Panc1 (cell line): Measurements from ENCODE around the gene RANBP1. TPM values are rescaled to one million over a fixed set of nuclear protein-coding genes. Genes with fewer than 3 reads are reported as not detected.

ENCODE experiments used
- ATAC-seq: fragments of 200-7000 bp; cut with Tn5 transposase; 2 replicates; pipeline ENCODE4 v1.9.1; 2020; ENCODE audit warnings: mild to moderate bottlenecking, moderate library complexity
- BruUV-seq: library from RNA; stranded (reverse); fragments of 400-500 nt; replicated peaks from 2 replicates; lab custom pipeline; 2021; lab: Mats Ljungman, UMichigan
- CTCF ChIA-PET: fragments of 300-600 bp; sonication (Branson Sonifier 250); formaldehyde crosslinking; loops from one replicate; lab custom pipeline; 2022; ENCODE audit warnings: antibody characterized with exemption; lab: Charles Lee
- POLR2A ChIA-PET: fragments of 300-600 bp; sonication (Branson Sonifier 250); formaldehyde crosslinking; loops from one replicate; lab custom pipeline; 2022; ENCODE audit warnings: antibody characterized with exemption; lab: Charles Lee
- DNase-seq: peaks from one replicate; pipeline ENCODE4 v3.0.0-alpha.2; 2010; ENCODE audit warnings: low read depth, low spot score
- H3K27ac ChIP-seq: 2 replicates; pipeline ENCODE4 v1.5.1; 2011; ENCODE audit warnings: mild to moderate bottlenecking, low read length, inconsistent platforms
- H3K27me3 ChIP-seq: fragments of 200-500 bp; sonication (Bioruptor generic); 2 replicates; pipeline ENCODE4 v1.6.0; 2014; ENCODE audit warnings: low read length, inconsistent platforms; ENCODE audit not compliant: control insufficient read depth, insufficient read depth
- H3K36me3 ChIP-seq: fragments of 200-500 bp; sonication (Bioruptor generic); 2 replicates; pipeline ENCODE4 v1.5.1; 2014; ENCODE audit warnings: inconsistent platforms, mild to moderate bottlenecking, low read length, moderate library complexity; ENCODE audit not compliant: control insufficient read depth, insufficient read depth
- H3K4me1 ChIP-seq: 2 replicates; pipeline ENCODE4 v1.5.1; 2011; ENCODE audit warnings: inconsistent platforms, mild to moderate bottlenecking, low read length, moderate library complexity; ENCODE audit not compliant: control insufficient read depth, insufficient read depth
- H3K4me3 ChIP-seq, 2 experiments: 2 replicates each; pipeline ENCODE4 v1.5.1; 2011 to 2012; ENCODE audit warnings: low read depth in 2 of 2, low read length in 2 of 2, mild to moderate bottlenecking in 2 of 2, inconsistent platforms in 1 of 2, moderate library complexity in 1 of 2
- H3K9me3 ChIP-seq: fragments of 200-500 bp; sonication (Bioruptor generic); 2 replicates; pipeline ENCODE4 v1.5.1; 2014; ENCODE audit warnings: low read depth, mild to moderate bottlenecking, inconsistent platforms, low read length, moderate library complexity; ENCODE audit not compliant: control insufficient read depth, insufficient read depth
- CTCF ChIP-seq: fragments of 450-650 bp; IDR thresholded peaks from 2 replicates; pipeline ENCODE4 v1.5.1; 2017; ENCODE audit warnings: mild to moderate bottlenecking
- POLR2AphosphoS5 ChIP-seq: IDR thresholded peaks from 2 replicates; pipeline ENCODE4 v1.6.1; 2012; ENCODE audit warnings: mild to moderate bottlenecking, low read depth, low read length, moderate library complexity
- SIN3A ChIP-seq: IDR thresholded peaks from 2 replicates; pipeline ENCODE4 v1.6.1; 2012; ENCODE audit warnings: low read depth, mild to moderate bottlenecking, low read length, moderate library complexity, borderline replicate concordance; ENCODE audit not compliant: insufficient read depth
- TCF7L2 ChIP-seq: IDR thresholded peaks from 2 replicates; pipeline ENCODE4 v1.6.1; 2011; ENCODE audit warnings: mild to moderate bottlenecking, low read depth, low read length, inconsistent platforms
- in situ Hi-C: cut with HindIII; loops from 2 replicates; pipeline ENCODE4 v1.10.0; 2016; ENCODE audit warnings: low sequenced_read_pairs, low pct_unique_long_range_greater_than_20kb
- intact Hi-C: fragments of 100-400 bp; cut with micrococcal nuclease; formaldehyde crosslinking; loops from one replicate; pipeline ENCODE4 v1.10.0; 2022; ENCODE audit not compliant: unreplicated experiment
- total RNA-seq: library from RNA; stranded (reverse); gene quantifications from one replicate; pipeline ENCODE4 v1.2.1, GENCODE V29; 2021; ENCODE audit not compliant: unreplicated experiment
- TF ChIP-seq, protein P1 (sequence below), 2 experiments: IDR thresholded peaks; 2 replicates each; pipeline ENCODE4 v1.6.1; 2011 to 2012; ENCODE audit warnings: low read depth in 2 of 2, control low read depth in 1 of 2, low read length in 1 of 2, mild to moderate bottlenecking in 1 of 2, moderate library complexity in 1 of 2; ENCODE audit not compliant: insufficient read depth in 1 of 2

Gene RANBP1
- total RNA-seq, 1 experiment from 2014 or later: 232 TPM

DNA sequence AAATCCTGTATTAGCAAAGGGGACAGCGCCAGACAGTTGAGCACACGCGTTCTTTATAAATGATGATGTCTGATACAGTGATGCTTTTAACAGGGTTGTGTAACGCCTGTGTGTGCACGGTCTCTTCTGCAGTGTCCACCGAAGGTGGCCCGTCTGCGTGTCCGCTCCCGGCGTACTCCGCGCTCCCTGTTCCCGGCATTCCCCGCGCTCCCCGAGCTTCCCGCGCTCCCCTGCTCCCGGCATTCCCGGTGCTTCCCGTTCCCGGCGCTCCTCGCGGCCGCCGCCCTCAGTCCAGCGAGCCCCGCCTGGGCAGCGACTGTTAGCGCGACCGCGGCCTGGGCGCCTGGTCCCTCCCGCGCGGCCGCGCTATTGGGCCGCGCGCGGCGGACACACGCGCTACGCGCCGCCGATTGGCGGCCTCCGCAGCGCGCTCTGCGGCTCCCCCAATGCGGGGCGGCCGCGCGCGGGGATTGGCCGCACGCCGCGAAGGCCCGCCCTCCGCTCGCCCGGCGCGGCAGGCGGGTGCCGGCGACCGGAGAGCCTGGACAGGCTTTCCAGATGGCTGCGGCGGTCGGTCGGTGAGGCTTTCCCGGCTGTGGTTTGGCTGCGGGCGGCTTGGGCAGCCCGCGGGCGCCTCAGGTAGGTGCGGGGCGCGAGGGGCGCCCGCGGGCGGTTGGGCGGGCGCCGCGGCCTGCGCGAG, 36.0 kb upstream of the RANBP1 start, which contains the start of gene DGCR8:
Gene DGCR8, plus strand, starts transcription at position 497 of the 700 bp plus-strand sequence. CDS start 5,723 bp downstream, outside the sequence.
- peaks cover 3% of the 10 kb centered on the region for H3K36me3 ChIP-seq
- TF ChIP-seq POLR2AphosphoS5: peak; percentile 84
- no peak for TF ChIP-seq CTCF
- no peak for TF ChIP-seq TCF7L2
- no peak for TF ChIP-seq SIN3A
- TF ChIP-seq, protein P1, sequence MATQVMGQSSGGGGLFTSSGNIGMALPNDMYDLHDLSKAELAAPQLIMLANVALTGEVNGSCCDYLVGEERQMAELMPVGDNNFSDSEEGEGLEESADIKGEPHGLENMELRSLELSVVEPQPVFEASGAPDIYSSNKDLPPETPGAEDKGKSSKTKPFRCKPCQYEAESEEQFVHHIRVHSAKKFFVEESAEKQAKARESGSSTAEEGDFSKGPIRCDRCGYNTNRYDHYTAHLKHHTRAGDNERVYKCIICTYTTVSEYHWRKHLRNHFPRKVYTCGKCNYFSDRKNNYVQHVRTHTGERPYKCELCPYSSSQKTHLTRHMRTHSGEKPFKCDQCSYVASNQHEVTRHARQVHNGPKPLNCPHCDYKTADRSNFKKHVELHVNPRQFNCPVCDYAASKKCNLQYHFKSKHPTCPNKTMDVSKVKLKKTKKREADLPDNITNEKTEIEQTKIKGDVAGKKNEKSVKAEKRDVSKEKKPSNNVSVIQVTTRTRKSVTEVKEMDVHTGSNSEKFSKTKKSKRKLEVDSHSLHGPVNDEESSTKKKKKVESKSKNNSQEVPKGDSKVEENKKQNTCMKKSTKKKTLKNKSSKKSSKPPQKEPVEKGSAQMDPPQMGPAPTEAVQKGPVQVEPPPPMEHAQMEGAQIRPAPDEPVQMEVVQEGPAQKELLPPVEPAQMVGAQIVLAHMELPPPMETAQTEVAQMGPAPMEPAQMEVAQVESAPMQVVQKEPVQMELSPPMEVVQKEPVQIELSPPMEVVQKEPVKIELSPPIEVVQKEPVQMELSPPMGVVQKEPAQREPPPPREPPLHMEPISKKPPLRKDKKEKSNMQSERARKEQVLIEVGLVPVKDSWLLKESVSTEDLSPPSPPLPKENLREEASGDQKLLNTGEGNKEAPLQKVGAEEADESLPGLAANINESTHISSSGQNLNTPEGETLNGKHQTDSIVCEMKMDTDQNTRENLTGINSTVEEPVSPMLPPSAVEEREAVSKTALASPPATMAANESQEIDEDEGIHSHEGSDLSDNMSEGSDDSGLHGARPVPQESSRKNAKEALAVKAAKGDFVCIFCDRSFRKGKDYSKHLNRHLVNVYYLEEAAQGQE (IDR thresholded peaks at IDR 0.05; ENCODE audit: insufficient read depth in 1 of 2, low read depth in 2 of 2, low read length in 1 of 2): 0 out of 4 replicates have a peak, but pooled peaks of 1 of the 2 experiments have one; percentile 17
- no peaks in the 10 kb centered on the region for H3K27me3 ChIP-seq
- in situ Hi-C loops: no loop called here
- H3K4me3 ChIP-seq: peak within 1 kb of the TSS; percentile 80 to 82
- POLR2A ChIA-PET: no interaction called here
- DNase-seq: peak; percentile 70
- H3K27ac ChIP-seq: peak within 1 kb of the TSS; percentile 94
- H3K4me1 ChIP-seq: peaks cover 11% of the 10 kb centered on the region
- ATAC-seq: peak; percentile 94
- CTCF ChIA-PET: no interaction called here
- no peaks in the 10 kb centered on the region for H3K9me3 ChIP-seq
- intact Hi-C loops: no loop called here
- no TSS peak for BruUV-seq

GRCh38 chr22:20080445-20080775, 35.5 kb upstream of the RANBP1 start:
- BruUV-seq: no TSS peak
- peak overlapping the region; percentile 80 to 82 for H3K4me3 ChIP-seq
- H3K4me1 ChIP-seq: peaks cover 11% of the 10 kb centered on the region
- CTCF ChIA-PET: no interaction called here
- DNase-seq: no peak
- H3K27me3 ChIP-seq: no peaks in the 10 kb centered on the region
- peak overlapping the region; percentile 94 for H3K27ac ChIP-seq
- TF ChIP-seq, protein P1 (IDR thresholded peaks at IDR 0.05; ENCODE audit: insufficient read depth in 1 of 2, low read depth in 2 of 2, low read length in 1 of 2): no peak
- TF ChIP-seq CTCF (no peak), TCF7L2 (no peak), SIN3A (no peak), POLR2AphosphoS5 (no peak)
- in situ Hi-C loops (no loop called here), intact Hi-C loops (no loop called here)
- ATAC-seq: peak; percentile 79
- POLR2A ChIA-PET: no interaction called here
- no peaks in the 10 kb centered on the region for H3K9me3 ChIP-seq
- peaks cover 3% of the 10 kb centered on the region for H3K36me3 ChIP-seq
